HG02981 (cell line): Measurements from ENCODE around the gene KDM3A.

Source experiments
- ATAC-seq: cut with Tn5 transposase; IDR thresholded peaks from one replicate; pipeline ENCODE4 v1.9.1; 2021; ENCODE audit warnings: mild to moderate bottlenecking, moderate library complexity; ENCODE audit not compliant: unreplicated experiment

KDM3A gene

GRCh38 chr2:86440631-86441391 is at the start of gene KDM3A:
KDM3A (plus strand) TSS chr2:86441371; CDS start chr2:86442048, 677 bp downstream.
- ATAC-seq, result peak; percentile 82

- no peak for ATAC-seq
Measured at GRCh38 chr2:86392873-86393518, 48.2 kb upstream of the KDM3A start.

- ATAC-seq, result no peak
Measured at GRCh38 chr2:86393521-86394491, 47.4 kb upstream of the KDM3A start.

DNA sequence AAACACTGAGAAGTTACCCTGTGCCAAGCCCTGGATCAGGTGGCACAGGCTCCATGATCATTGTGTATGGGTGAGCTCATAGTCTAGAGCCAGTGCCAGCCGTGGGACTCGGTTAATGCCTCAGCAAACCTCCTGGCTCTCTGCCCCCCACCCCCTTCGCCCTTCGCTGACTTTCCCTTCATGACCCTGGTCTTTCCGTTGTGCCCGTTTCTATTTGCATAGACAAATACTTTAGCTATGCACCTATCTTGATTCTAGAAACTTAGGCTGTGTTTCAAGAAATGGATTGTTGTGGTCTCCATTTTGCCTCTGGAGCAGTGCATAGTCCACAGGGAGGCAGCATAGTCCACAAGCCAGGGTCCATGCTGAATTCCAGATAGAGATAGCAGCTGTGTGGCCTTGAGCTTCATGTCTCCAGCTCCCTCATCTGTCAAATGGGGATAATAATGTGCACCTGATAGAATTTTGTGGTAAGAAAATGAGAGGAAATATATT is 44.8 kb upstream of the KDM3A start:
- no peak for ATAC-seq

DNA sequence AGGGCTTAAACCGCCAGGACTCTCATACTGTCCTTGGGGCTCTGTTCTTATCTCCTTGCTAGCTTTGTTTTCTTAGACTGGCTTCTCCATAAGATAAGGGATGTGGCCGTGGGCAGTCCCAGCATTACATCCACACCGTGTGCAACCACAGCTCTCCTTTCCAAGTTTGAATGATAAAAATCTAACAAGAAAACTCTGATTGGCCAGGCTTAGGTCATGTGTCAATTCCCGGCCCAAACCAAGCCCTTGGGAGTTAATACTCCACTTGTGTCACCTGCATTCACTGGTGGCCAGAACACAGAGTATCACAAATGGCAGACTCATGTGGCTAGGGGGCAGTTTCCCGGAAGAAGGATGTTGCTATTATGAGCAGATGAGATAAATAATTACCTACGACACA is 43.2 kb upstream of the KDM3A start:
- no peak for ATAC-seq

DNA sequence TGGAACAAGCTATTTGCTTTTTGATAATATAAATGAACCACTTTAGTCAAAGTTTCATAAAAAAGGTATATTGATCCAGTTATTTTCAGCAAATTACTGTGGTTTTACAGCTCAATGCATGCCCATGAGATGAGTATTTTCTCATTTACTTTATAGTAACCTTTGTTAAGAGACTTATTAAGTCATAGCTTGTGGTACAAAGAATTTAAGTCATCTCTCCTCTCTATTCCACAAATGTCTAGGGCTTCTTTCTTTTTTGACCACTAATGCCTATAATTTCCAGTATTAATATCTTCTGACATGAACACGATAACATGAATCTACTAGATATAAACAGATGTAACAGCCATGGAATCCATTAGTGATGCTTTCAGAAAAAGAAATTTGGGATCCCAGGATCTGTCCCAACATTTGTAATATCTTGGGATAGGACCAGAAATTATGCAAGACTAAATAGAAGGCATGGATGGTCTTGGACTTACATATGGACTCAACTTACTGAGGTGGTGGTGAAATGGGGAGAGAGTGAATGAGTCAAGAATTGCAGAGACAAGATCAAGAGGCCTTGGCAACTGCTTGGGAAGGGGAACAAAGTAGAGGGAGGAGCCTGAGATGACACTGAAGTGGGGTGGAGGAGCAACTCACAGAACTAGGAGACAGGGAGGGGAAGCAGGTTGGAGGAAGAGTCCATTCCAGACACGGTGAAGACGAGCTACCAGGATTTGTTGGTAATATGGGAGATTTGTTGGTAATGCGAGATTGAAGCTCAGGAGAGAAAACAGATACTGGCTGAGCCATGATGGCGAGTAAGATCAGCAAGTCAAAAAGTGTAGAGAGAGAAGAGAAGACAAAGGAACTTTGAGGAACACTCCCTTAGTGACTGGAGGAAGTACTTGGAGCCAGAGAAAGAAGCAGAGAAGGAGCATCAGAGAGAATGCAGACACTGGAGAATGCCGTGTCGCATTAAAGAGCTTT is 42.4 kb upstream of the KDM3A start:
- ATAC-seq, result no peak

DNA sequence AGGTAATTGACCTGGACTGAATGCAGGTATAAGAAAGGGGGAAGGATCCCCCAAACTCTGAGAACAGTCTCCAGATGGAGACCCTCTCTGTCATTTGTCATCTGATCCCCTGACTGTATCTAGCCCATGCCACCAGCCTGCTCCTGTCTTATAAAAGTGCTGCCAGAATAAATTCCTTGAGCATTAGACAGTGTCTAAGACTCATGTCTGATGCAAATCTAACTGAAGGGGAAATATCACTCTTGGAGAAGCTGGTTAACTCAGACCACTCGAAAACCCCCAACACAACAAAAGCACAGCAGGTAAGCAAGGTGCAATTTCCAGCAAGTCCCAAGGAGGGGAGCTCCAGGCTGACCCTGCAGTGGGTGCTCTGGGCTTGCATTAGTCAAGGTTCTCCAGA is 40.9 kb upstream of the KDM3A start:
- ATAC-seq, result no peak

GRCh38 chr2:86410581-86410980 is 30.6 kb upstream of the KDM3A start:
- no peak for ATAC-seq

- ATAC-seq, result no peak
Measured at GRCh38 chr2:86411396-86411795, 29.8 kb upstream of the KDM3A start.

- ATAC-seq, result no peak
Measured at GRCh38 chr2:86412007-86412406, 29.2 kb upstream of the KDM3A start.

- no peak for ATAC-seq
Measured at GRCh38 chr2:86413296-86414094, 27.7 kb upstream of the KDM3A start.

DNA sequence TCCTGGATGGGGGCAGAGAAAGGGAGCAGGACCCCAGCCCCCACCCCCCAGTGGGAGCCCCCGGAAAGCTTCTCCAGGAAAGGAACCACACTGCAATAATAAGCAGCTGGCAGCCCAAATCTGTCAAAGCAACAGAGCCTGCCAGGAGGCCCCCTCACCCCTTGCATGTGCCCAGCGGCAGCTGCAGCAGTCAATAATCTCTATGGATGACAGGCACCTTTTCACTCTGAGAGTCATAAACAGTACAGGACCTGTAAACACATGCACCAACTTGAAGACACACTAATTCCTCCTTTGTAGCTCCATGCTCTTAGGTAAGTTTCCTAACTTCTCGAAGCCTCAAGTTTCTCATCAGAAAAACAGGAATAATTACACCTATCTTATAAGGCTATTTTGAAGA is 26.2 kb upstream of the KDM3A start:
- ATAC-seq, result no peak

- ATAC-seq, result no peak
Measured at GRCh38 chr2:86416146-86416545, 25.0 kb upstream of the KDM3A start.

GRCh38 chr2:86417961-86418360 is 23.2 kb upstream of the KDM3A start:
- no peak for ATAC-seq

DNA sequence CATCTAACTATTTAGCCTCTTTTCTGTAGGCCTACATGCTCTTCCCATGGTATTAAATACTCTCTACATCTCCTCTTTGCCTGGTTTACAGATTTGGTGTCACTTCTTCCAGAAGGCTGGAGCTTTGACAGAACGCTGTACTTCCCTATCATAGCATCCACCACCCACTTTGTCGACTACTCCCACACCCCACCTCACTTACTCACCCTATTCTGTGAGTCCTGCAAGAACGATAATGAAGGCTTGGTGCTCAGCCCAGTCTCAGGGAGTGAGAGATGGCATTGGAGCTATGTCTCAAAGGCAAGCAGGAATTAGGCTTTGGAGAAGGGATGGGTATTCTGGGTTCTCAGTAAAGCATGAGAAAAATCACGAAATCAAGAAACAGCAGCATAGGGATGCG is 20.3 kb upstream of the KDM3A start:
- no peak for ATAC-seq

- ATAC-seq, result no peak
Measured at GRCh38 chr2:86426271-86426670, 14.9 kb upstream of the KDM3A start.

DNA sequence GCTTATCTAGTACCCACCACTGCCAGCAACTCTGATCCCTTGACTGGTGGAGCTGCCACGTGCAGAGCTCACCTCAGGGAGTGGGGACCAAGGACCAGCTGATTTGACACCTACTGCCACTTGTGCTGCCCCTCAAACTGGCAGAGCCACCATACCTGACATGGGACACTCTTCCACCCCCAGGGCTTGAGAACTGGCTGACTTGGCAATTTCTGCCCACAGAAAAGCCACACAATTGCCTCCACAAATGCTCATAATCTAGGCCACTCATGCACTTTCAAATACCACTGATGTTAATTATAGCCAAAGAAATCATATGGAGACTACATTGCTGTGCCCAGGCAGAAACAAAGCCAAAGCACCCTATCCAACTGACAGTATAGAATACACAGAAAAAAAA is 11.8 kb upstream of the KDM3A start:
- ATAC-seq, result no peak

DNA sequence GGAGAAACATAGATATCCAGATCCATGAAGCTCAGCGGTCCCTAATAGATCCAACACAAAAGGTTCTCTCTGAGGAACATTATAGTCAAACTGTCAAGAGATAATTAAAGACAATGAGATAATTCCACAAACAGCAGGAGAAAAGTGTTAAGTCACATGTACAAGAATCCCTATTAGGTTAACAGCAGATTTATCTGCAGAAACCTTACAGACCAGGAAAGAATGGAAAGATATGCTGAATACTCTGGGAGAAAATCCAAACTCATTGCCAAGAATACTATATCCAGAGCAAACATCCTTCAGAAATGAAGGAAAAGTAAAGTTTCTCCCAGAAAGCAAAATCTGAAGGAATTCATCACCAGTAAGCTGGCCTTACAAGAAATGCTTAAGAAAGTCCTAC is 10.8 kb upstream of the KDM3A start:
- ATAC-seq, result no peak

DNA sequence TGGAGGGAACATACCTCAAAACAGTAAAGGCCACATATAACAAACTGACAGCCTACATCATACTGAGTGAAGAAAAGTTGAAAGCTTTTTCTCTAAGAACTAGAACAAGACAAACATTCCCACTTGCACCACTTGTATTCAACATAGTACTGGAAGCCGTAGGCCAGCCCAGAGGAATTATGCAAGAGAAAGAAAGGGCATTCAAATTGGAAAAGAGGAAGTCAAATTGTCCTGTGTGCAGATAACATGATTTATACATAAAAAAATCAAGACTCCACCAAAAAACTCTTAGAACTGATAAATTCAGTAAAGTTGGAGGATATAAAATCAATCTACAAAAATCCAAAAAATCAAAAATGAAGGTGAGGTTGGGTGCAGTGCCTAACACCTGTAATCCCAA is 8.0 kb upstream of the KDM3A start:
- no peak for ATAC-seq
